ENCODE results near the gene PLEKHG2.

DNA sequence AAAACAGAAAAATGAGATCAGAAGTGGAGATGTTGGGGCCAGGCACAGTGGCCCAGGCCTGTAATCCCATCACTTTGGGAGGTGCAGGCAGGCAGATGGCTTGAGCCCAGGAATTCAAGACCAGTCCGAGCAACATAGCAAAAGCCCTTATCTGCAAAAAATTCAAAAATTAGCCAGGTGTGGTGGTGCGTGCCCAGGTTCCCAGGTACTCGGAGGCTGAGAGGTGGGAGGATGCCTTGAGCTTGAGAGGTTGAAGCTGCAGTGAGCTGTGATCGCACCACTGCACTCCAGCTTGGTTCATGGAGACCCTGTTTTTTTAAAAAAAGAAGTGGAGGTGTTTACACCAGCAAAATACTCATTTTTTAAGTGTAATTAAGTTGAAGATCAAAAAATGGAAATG lies 12.4 kb upstream of the PLEKHG2 start:
- TF ChIP-seq GATA3 (IDR thresholded peaks at IDR 0.05; ENCODE audit: low read depth, low read length) (no peak), GATA2 (IDR thresholded peaks at IDR 0.05; ENCODE audit: low read depth, low read length) (no peak)

Measured in SH-SY5Y (cell line).